ENCODE results near the gene SNX13.

Gene SNX13

DNA sequence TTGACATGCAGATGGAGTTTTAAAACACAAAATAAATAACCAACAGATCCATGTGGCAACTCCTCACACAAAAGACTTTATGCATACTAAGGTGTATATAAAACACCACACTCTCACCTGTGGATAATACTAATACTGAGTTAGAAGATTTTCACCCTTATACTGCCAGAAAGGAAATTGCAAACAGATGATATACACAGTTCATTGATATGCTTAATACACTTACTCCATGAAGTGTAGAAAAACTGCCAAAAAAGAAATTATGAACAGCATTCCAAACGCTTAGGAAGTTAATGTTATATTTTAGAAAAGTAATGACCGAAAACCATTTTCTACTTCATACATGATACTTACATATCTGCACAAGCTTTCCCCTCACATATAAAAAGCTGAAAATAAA lies 17.6 kb upstream of the SNX13 start:
- Mint-ChIP-seq H3K4me3 (no peak overlapping the region), H3K4me1 (no peaks in the 10 kb centered on the region), H3K27ac (no peak overlapping the region), H3K36me3 (no peaks in the 10 kb centered on the region), H3K9me3 (no peaks in the 10 kb centered on the region)
- DNase-seq (ENCODE audit: low spot score in 2 of 2) (no peak), ATAC-seq (no peak)

GRCh38 chr7:17952387-17952786 lies 12.1 kb upstream of the SNX13 start:
- DNase-seq (ENCODE audit: low spot score in 2 of 2) (no peak), ATAC-seq (peak; percentile 98)
- Mint-ChIP-seq H3K4me3 (no peak overlapping the region), H3K9me3 (no peaks in the 10 kb centered on the region), H3K27ac (no peak overlapping the region), H3K36me3 (no peaks in the 10 kb centered on the region), H3K4me1 (peaks cover 12% of the 10 kb centered on the region)

DNA sequence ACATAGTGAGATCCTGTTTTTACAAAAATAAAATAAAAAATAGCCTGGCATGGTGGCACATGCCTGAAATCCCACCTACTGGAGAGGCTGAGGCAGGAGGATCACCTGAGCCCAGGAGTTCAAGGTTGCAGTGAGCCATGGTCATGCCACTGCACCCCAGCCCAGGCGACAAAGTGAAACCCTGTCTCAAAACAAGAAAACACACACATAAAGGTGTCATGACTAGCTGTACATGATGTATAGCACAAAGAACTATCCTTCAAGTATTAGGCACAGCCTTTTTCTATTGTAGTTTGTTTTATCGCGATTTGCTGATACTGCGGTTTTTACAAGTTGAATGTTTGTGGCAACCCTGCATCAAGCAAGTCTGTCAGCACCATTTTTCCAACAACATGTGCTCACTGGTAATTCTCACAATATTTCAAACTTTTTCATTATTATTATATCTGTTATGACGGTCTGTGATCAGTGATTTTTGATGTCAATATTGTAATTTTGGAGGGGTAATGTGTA lies 11.5 kb upstream of the SNX13 start:
- no peak overlapping the region for H3K4me3 Mint-ChIP-seq
- H3K27ac Mint-ChIP-seq, result no peak overlapping the region
- DNase-seq (ENCODE audit: low spot score in 2 of 2) (no peak), ATAC-seq (peak; percentile 61)
- H3K36me3 Mint-ChIP-seq, result no peaks in the 10 kb centered on the region
- H3K9me3 Mint-ChIP-seq, result no peaks in the 10 kb centered on the region
- peaks cover 15% of the 10 kb centered on the region for H3K4me1 Mint-ChIP-seq

- no peaks in the 10 kb centered on the region for H3K9me3 Mint-ChIP-seq
- peaks cover 15% of the 10 kb centered on the region for H3K4me1 Mint-ChIP-seq
- ATAC-seq (no peak), DNase-seq (ENCODE audit: low spot score in 2 of 2) (no peak)
- no peak overlapping the region for H3K4me3 Mint-ChIP-seq
- H3K27ac Mint-ChIP-seq, result no peak overlapping the region
- H3K36me3 Mint-ChIP-seq, result no peaks in the 10 kb centered on the region
Measured at GRCh38 chr7:17948526-17949238, 8.4 kb upstream of the SNX13 start.

DNA sequence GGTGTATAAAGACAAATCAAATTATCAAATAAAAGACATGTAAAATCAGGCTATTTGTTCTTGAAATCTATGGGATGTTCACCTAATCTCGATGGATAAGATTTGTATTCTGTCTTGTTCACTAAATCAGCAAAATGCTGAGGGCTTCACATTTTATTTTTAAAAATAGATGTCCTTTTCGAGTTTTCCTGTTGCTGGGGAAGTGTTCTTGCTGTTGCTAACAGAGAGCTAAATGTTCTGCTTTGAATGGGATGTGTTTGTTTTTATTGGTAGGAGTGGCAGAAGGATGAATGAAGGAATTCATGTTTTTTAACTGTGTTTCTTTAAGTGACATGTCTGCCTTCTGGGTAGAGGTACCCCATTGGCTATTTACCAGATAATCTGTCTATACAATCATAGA lies 7.3 kb upstream of the SNX13 start:
- Mint-ChIP-seq H3K4me1 (peaks cover 13% of the 10 kb centered on the region), H3K36me3 (no peaks in the 10 kb centered on the region), H3K9me3 (no peaks in the 10 kb centered on the region), H3K4me3 (no peak overlapping the region), H3K27ac (no peak overlapping the region)
- no peak for ATAC-seq
- no peak for DNase-seq (ENCODE audit: low spot score in 2 of 2)

GRCh38 chr7:17946591-17946990 lies 6.3 kb upstream of the SNX13 start:
- DNase-seq (ENCODE audit: low spot score in 2 of 2), result no peak
- H3K4me1 Mint-ChIP-seq, result peaks cover 14% of the 10 kb centered on the region
- no peak overlapping the region for H3K4me3 Mint-ChIP-seq
- ATAC-seq, result no peak
- H3K9me3 Mint-ChIP-seq, result no peaks in the 10 kb centered on the region
- H3K36me3 Mint-ChIP-seq, result no peaks in the 10 kb centered on the region
- H3K27ac Mint-ChIP-seq, result no peak overlapping the region

DNA sequence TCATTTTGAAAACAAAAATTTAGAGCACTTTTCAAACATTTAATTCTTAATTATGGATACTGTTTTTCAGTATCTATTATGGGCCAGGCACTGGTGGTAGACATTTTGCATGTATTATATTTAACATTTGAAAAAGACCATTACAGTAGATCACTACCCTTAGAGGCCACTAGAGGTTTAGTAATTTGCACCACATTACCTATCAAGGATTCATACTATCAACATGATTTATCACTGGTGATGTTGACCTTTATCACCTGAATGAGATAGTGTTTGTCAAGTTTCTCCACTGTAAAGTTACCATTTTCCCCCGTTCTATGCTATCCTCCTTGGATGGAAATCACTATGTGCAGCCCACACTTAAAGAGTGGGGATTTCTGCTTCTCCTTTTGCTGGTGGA lies 4.4 kb upstream of the SNX13 start:
- ATAC-seq (no peak), DNase-seq (ENCODE audit: low spot score in 2 of 2) (no peak)
- Mint-ChIP-seq H3K36me3 (no peaks in the 10 kb centered on the region), H3K4me3 (no peak overlapping the region), H3K9me3 (no peaks in the 10 kb centered on the region), H3K27ac (no peak overlapping the region), H3K4me1 (peaks cover 23% of the 10 kb centered on the region)

- no peak for DNase-seq (ENCODE audit: low spot score in 2 of 2)
- peaks cover 36% of the 10 kb centered on the region for H3K4me1 Mint-ChIP-seq
- H3K36me3 Mint-ChIP-seq, result no peaks in the 10 kb centered on the region
- no peak overlapping the region for H3K27ac Mint-ChIP-seq
- no peak overlapping the region for H3K4me3 Mint-ChIP-seq
- H3K9me3 Mint-ChIP-seq, result no peaks in the 10 kb centered on the region
- ATAC-seq, result no peak
Measured at GRCh38 chr7:17943006-17943405, 2.7 kb upstream of the SNX13 start.

GRCh38 chr7:17942231-17942630 lies 1.9 kb upstream of the SNX13 start:
- ATAC-seq (no peak), DNase-seq (ENCODE audit: low spot score in 2 of 2) (no peak)
- Mint-ChIP-seq H3K9me3 (no peaks in the 10 kb centered on the region), H3K27ac (no peak overlapping the region), H3K4me3 (no peak overlapping the region), H3K4me1 (peaks cover 38% of the 10 kb centered on the region), H3K36me3 (no peaks in the 10 kb centered on the region)

GRCh38 chr7:17940951-17941431 lies 697 bp upstream of the SNX13 start:
- no peak for ATAC-seq
- H3K27ac Mint-ChIP-seq, result peak overlapping the region; percentile 99
- DNase-seq (ENCODE audit: low spot score in 2 of 2), result no peak
- peak overlapping the region; percentile 90 for H3K4me3 Mint-ChIP-seq
- H3K4me1 Mint-ChIP-seq, result peaks cover 43% of the 10 kb centered on the region
- no peaks in the 10 kb centered on the region for H3K9me3 Mint-ChIP-seq
- peaks cover 6% of the 10 kb centered on the region for H3K36me3 Mint-ChIP-seq

GRCh38 chr7:17939606-17940301 lies 540 bp downstream of the SNX13 start:
- DNase-seq (ENCODE audit: low spot score in 2 of 2) (peak; percentile 36 to 79), ATAC-seq (peak; percentile 79)
- Mint-ChIP-seq H3K9me3 (no peaks in the 10 kb centered on the region), H3K27ac (peak overlapping the region; percentile 99), H3K4me1 (peaks cover 49% of the 10 kb centered on the region), H3K4me3 (peak overlapping the region; percentile 90), H3K36me3 (peaks cover 6% of the 10 kb centered on the region)

GRCh38 chr7:17939211-17939605 lies 1.1 kb downstream of the SNX13 start:
- peak overlapping the region; percentile 99 for H3K27ac Mint-ChIP-seq
- peaks cover 55% of the 10 kb centered on the region for H3K4me1 Mint-ChIP-seq
- ATAC-seq (no peak), DNase-seq (ENCODE audit: low spot score in 2 of 2) (no peak)
- H3K9me3 Mint-ChIP-seq, result no peaks in the 10 kb centered on the region
- peak overlapping the region; percentile 90 for H3K4me3 Mint-ChIP-seq
- peaks cover 6% of the 10 kb centered on the region for H3K36me3 Mint-ChIP-seq

GRCh38 chr7:17937506-17938120 lies 2.7 kb downstream of the SNX13 start:
- H3K36me3 Mint-ChIP-seq, result peaks cover 6% of the 10 kb centered on the region
- H3K27ac Mint-ChIP-seq, result peak overlapping the region; percentile 13
- peak; percentile 62 for ATAC-seq
- H3K4me3 Mint-ChIP-seq, result peak overlapping the region; percentile 90
- H3K9me3 Mint-ChIP-seq, result no peaks in the 10 kb centered on the region
- H3K4me1 Mint-ChIP-seq, result peaks cover 63% of the 10 kb centered on the region
- no peak for DNase-seq (ENCODE audit: low spot score in 2 of 2)

DNA sequence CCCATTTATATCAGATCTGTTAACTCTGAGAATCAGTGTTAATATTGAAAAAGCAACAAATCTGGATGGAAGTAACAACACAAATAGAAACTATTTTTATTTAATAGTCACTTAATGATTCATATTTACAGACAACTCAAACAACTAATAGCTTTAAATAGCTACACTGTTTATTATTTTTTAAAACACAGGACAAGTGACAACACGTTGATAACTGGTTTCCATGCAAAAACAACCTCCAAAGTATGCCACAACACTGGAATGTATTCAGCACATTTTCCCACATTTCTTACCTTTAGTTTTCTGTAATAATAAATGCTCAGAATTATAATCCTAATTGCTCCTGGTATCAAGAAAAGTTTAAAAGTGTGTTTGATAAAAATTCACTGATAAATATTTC lies 4.0 kb downstream of the SNX13 start:
- no peak for DNase-seq (ENCODE audit: low spot score in 2 of 2)
- peaks cover 58% of the 10 kb centered on the region for H3K4me1 Mint-ChIP-seq
- no peak overlapping the region for H3K4me3 Mint-ChIP-seq
- H3K9me3 Mint-ChIP-seq, result no peaks in the 10 kb centered on the region
- peaks cover 6% of the 10 kb centered on the region for H3K36me3 Mint-ChIP-seq
- no peak for ATAC-seq
- no peak overlapping the region for H3K27ac Mint-ChIP-seq

DNA sequence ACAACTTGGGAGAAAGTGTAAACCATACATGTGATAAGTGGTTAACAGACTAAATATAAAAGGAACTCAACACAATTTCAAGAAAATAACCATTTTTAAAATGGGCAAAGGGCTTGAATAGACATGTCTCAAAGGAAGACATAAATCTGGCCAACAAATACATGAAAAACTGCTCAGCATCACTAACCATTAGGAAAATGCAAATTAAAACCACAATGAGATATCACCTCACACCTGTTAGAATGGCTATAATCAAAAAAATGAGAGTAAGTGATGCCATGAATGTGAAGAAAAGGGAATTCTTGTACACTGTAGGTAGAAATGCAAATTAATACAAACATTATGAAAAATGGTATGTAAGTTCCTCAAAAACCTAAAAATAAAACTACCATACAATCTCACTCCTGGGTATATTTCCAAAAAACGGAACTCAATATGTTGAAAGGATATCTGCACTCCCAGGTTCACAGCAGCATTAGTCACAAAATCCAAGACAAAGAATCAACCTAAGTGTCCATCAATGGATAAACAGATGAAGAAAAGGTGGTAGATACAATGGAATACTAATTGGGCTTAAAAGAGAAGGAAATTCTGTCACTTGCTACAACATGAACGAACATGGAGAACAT lies 5.6 kb downstream of the SNX13 start:
- peaks cover 6% of the 10 kb centered on the region for H3K36me3 Mint-ChIP-seq
- H3K9me3 Mint-ChIP-seq, result no peaks in the 10 kb centered on the region
- no peak overlapping the region for H3K4me3 Mint-ChIP-seq
- DNase-seq (ENCODE audit: low spot score in 2 of 2), result no peak
- no peak for ATAC-seq
- peaks cover 64% of the 10 kb centered on the region for H3K4me1 Mint-ChIP-seq
- H3K27ac Mint-ChIP-seq, result no peak overlapping the region

All from stimulated activated effector memory CD8-positive, alpha-beta T cell treated with anti-CD3 and anti-CD28 coated beads, Interleukin-12 subunit alpha, Interleukin-12 subunit beta, amount 100 ng/mL, for 72 hours (primary cell).